ENCODE results near the gene GPR18. TPM values are rescaled to one million over a fixed set of nuclear protein-coding genes. Genes with fewer than 3 reads are reported as not detected.

Gene GPR18
- total RNA-seq, 2 experiments from 2014 or later, result 13.7 to 16.3 TPM

GRCh38 chr13:99277629-99278028 lies 19.4 kb upstream of the GPR18 start:
- ChIA-PET CTCF (interaction anchor here (1.8 kb wide), 1 partner anchor 8 kb away, joined by 4 read pairs; no protein-coding TSS in a partner anchor), POLR2A (no interaction called here)

GRCh38 chr13:99276706-99277105 lies 18.5 kb upstream of the GPR18 start:
- ChIA-PET POLR2A (no interaction called here), CTCF (interaction anchor here (1.7 to 2.4 kb wide), 2 partner anchors 12 to 160 kb away, joined by 4 to 14 read pairs; no protein-coding TSS in a partner anchor)

GRCh38 chr13:99275093-99275469 lies 16.9 kb upstream of the GPR18 start:
- POLR2A ChIA-PET, result interaction anchor here (0.6 to 0.8 kb wide), 2 partner anchors 29 to 225 kb away, joined by 4 to 6 read pairs; no protein-coding TSS in a partner anchor
- CTCF ChIA-PET, result interaction anchor here (0.6 to 2.4 kb wide), 8 partner anchors 10 to 161 kb away, joined by 3 to 14 read pairs (median 3); partner anchors contain the start of gene GPR18

GRCh38 chr13:99273128-99273527 lies 14.9 kb upstream of the GPR18 start:
- POLR2A ChIA-PET, result no interaction called here
- CTCF ChIA-PET, result interaction anchor here (1.5 to 8.3 kb wide), 3 partner anchors 94 to 163 kb away, joined by 4 to 90 read pairs (median 5); no protein-coding TSS in a partner anchor

GRCh38 chr13:99272481-99272880 lies 14.3 kb upstream of the GPR18 start:
- POLR2A ChIA-PET, result no interaction called here

GRCh38 chr13:99271249-99271648 lies 13.1 kb upstream of the GPR18 start:
- ChIA-PET POLR2A (no interaction called here), CTCF (interaction anchor here (0.9 to 8.3 kb wide), 4 partner anchors 54 to 164 kb away, joined by 3 to 90 read pairs (median 16); no protein-coding TSS in a partner anchor)

More at GRCh38 chr13:99272481-99272880, 14.3 kb upstream of the GPR18 start:
- CTCF ChIA-PET, result interaction anchor here (1.5 to 8.3 kb wide), 3 partner anchors 95 to 163 kb away, joined by 4 to 90 read pairs (median 5); no protein-coding TSS in a partner anchor

- POLR2A ChIA-PET, result no interaction called here
- CTCF ChIA-PET, result interaction anchor here (0.8 to 8.3 kb wide), 12 partner anchors 26 to 169 kb away, joined by 3 to 90 read pairs (median 6); no protein-coding TSS in a partner anchor
Observed at GRCh38 chr13:99270518-99270917, 12.3 kb upstream of the GPR18 start.

GRCh38 chr13:99269627-99270241 lies 11.6 kb upstream of the GPR18 start:
- ChIA-PET POLR2A (interaction anchor here (1.0 kb wide), 1 partner anchor 69 kb away, joined by 5 read pairs; the partner anchor contains the start of gene UBAC2), CTCF (interaction anchor here (0.7 to 8.3 kb wide), 21 partner anchors 9 to 173 kb away, joined by 3 to 90 read pairs (median 4); no protein-coding TSS in a partner anchor)

GRCh38 chr13:99268822-99269221 lies 10.6 kb upstream of the GPR18 start:
- CTCF ChIA-PET, result interaction anchor here (0.7 to 8.3 kb wide), 13 partner anchors 9 to 174 kb away, joined by 3 to 90 read pairs (median 6); no protein-coding TSS in a partner anchor
- POLR2A ChIA-PET, result interaction anchor here (1.0 kb wide), 1 partner anchor 68 kb away, joined by 5 read pairs; the partner anchor contains the start of gene UBAC2

GRCh38 chr13:99267927-99268326 lies 9.7 kb upstream of the GPR18 start:
- CTCF ChIA-PET, result interaction anchor here (0.6 to 8.3 kb wide), 7 partner anchors 65 to 168 kb away, joined by 3 to 90 read pairs (median 3); no protein-coding TSS in a partner anchor
- POLR2A ChIA-PET, result no interaction called here

- POLR2A ChIA-PET, result no interaction called here
- CTCF ChIA-PET, result interaction anchor here (1.0 to 8.3 kb wide), 8 partner anchors 87 to 191 kb away, joined by 3 to 90 read pairs (median 5); no protein-coding TSS in a partner anchor
Observed at GRCh38 chr13:99266827-99267226, 8.6 kb upstream of the GPR18 start.

GRCh38 chr13:99265821-99266426 lies 7.7 kb upstream of the GPR18 start:
- CTCF ChIA-PET, result interaction anchor here (0.7 to 8.3 kb wide), 11 partner anchors 62 to 191 kb away, joined by 3 to 90 read pairs (median 4); no protein-coding TSS in a partner anchor

GRCh38 chr13:99265162-99265800 lies 7.1 kb upstream of the GPR18 start:
- ChIA-PET POLR2A (interaction anchor here (1.0 to 1.4 kb wide), 3 partner anchors 64 to 88 kb away, joined by 3 to 6 read pairs (median 6); partner anchors contain the start of gene UBAC2), CTCF (interaction anchor here (0.8 to 8.3 kb wide), 12 partner anchors 11 to 171 kb away, joined by 3 to 90 read pairs (median 4); no protein-coding TSS in a partner anchor)

More at GRCh38 chr13:99265821-99266426, 7.7 kb upstream of the GPR18 start:
- POLR2A ChIA-PET, result interaction anchor here (1.0 kb wide), 2 partner anchors 65 to 89 kb away, joined by 3 to 6 read pairs; partner anchors contain the start of gene UBAC2

- POLR2A ChIA-PET, result interaction anchor here (1.0 to 1.4 kb wide), 2 partner anchors 8 to 63 kb away, joined by 4 to 6 read pairs; partner anchors contain the start of gene UBAC2
Observed at GRCh38 chr13:99264051-99264450, 5.9 kb upstream of the GPR18 start.

GRCh38 chr13:99263126-99263785 lies 5.1 kb upstream of the GPR18 start:
- CTCF ChIA-PET, result interaction anchor here (0.7 to 4.1 kb wide), 4 partner anchors 59 to 93 kb away, joined by 3 to 37 read pairs (median 6); no protein-coding TSS in a partner anchor
- POLR2A ChIA-PET, result interaction anchor here (1.0 kb wide), 1 partner anchor 8 kb away, joined by 4 read pairs; no protein-coding TSS in a partner anchor

More at GRCh38 chr13:99264051-99264450, 5.9 kb upstream of the GPR18 start:
- CTCF ChIA-PET, result interaction anchor here (1.4 to 4.1 kb wide), 5 partner anchors 12 to 173 kb away, joined by 3 to 37 read pairs (median 4); no protein-coding TSS in a partner anchor

- CTCF ChIA-PET, result no interaction called here
- POLR2A ChIA-PET, result no interaction called here
Observed at GRCh38 chr13:99261059-99261458, 2.9 kb upstream of the GPR18 start.

- ChIA-PET POLR2A (no interaction called here), CTCF (interaction anchor here (0.8 kb wide), 1 partner anchor 174 kb away, joined by 3 read pairs; no protein-coding TSS in a partner anchor)
Observed at GRCh38 chr13:99260216-99260615, 2.0 kb upstream of the GPR18 start.

- ChIA-PET POLR2A (interaction anchor here (1.1 to 2.5 kb wide), 3 partner anchors 40 to 58 kb away, joined by 5 to 27 read pairs (median 6); partner anchors contain the start of gene UBAC2), CTCF (interaction anchor here (1.0 to 1.2 kb wide), 4 partner anchors 10 to 82 kb away, joined by 3 to 6 read pairs (median 4); no protein-coding TSS in a partner anchor)
Observed at GRCh38 chr13:99258946-99259345, 767 bp upstream of the GPR18 start.
